Measurements from ENCODE around the gene SYCP2L.

GRCh38 chr6:10849901-10850300, 37.0 kb upstream of the SYCP2L start:
- TF ChIP-seq CTCF (IDR thresholded peaks at IDR 0.05) (no peak), CEBPB (IDR thresholded peaks at IDR 0.05) (no peak), MAX (IDR thresholded peaks at IDR 0.05) (no peak), GATA3 (IDR thresholded peaks at IDR 0.05; ENCODE audit: borderline replicate concordance) (no peak), NR3C1 (IDR thresholded peaks at IDR 0.05) (no peak), POLR2A (IDR thresholded peaks at IDR 0.05; ENCODE audit: low read length) (no peak), RAD21 (conservative IDR thresholded peaks at IDR 0.05 in 1 of 2, IDR thresholded peaks at IDR 0.05 in 1 of 2) (no peak), RNF2 (IDR thresholded peaks at IDR 0.05; ENCODE audit: borderline replicate concordance, low read depth) (no peak), HDAC2 (IDR thresholded peaks at IDR 0.05) (no peak), MAZ (IDR thresholded peaks at IDR 0.05; ENCODE audit: borderline replicate concordance, low read depth, low read length) (no peak), MYC (IDR thresholded peaks at IDR 0.05; ENCODE audit: borderline replicate concordance, low read length) (no peak), ELK1 (IDR thresholded peaks at IDR 0.05; ENCODE audit: low read depth, low read length) (no peak)

Data from A549 (cell line).